Ascending aorta (tissue), 2 donors: ENCODE data around the gene SLC9A9. TPM values are rescaled to one million over a fixed set of nuclear protein-coding genes. Genes with fewer than 3 reads are reported as not detected.

Experiments used
- DNase-seq, 2 donors: peaks; one replicate each; pipeline ENCODE4 v3.0.0-alpha.2; 2019; ENCODE audit warnings: low spot score in 2 of 2
- H3K27ac ChIP-seq, 2 donors: fragments of 200-600 bp; sonication (generic); one replicate each; pipeline ENCODE4 v1.5.1; 2016 to 2017; ENCODE audit warnings: mild to moderate bottlenecking in 1 of 2
- H3K27me3 ChIP-seq: fragments of 200-600 bp; sonication (generic); one replicate; pipeline ENCODE4 v1.5.1; 2017
- H3K36me3 ChIP-seq, 2 donors: fragments of 200-600 bp; sonication (generic); one replicate each; pipeline ENCODE4 v1.5.1; 2016
- H3K4me1 ChIP-seq, 2 donors: fragments of 200-600 bp; sonication (generic); one replicate each; pipeline ENCODE4 v1.5.1; 2016 to 2017; ENCODE audit warnings: mild to moderate bottlenecking in 1 of 2
- H3K4me3 ChIP-seq, 2 donors: fragments of 200-600 bp; sonication (generic); one replicate each; pipeline ENCODE4 v1.5.1; 2016 to 2017; ENCODE audit warnings: mild to moderate bottlenecking in 1 of 2
- H3K9me3 ChIP-seq, 2 donors: fragments of 200-600 bp; sonication (generic); one replicate each; pipeline ENCODE4 v1.5.1; 2016
- intact Hi-C: fragments of 100-400 bp; cut with DNase I; formaldehyde crosslinking; loops from one replicate; pipeline ENCODE4 v1.15.1; 2023
- total RNA-seq: library from RNA; depleted of rRNA; stranded (reverse); fragments of >200 nt; gene quantifications from one replicate; pipeline ENCODE4 v1.1.0, GENCODE V29; 2016
- TF ChIP-seq, protein P1 (sequence below), 3 experiments: fragments of 200-600 bp in 2 of 3; fragments of 450-650 bp in 1 of 3; sonication (generic) in 2 of 3; IDR thresholded peaks; one replicate each; pipeline ENCODE4 v1.5.1; 2016 to 2019; ENCODE audit warnings: antibody characterized with exemption in 3 of 3, mild to moderate bottlenecking in 1 of 3, moderate library complexity in 1 of 3

Gene SLC9A9
- total RNA-seq, 1 donor from 2014 or later = 63.4 TPM

DNA sequence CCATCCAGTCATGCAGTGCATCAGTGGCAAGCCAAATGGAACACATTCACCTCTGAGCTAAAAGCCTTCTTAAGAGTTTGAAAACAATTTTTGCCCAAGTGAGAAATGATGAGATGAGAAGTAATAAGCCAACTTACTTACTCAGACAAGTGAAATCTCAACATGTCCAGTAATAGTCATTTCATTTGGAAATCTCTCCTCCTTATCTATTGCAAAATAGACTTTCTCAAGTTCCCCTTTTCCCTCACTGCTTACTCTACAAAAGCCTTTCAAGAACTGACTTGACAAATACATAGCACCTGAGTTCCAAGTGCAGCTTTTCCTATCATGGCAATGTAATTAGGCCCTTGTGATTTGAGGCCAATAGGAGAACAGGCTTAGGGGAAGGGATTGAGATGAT, 282.3 kb downstream of the SLC9A9 start:
- Histone ChIP-seq H3K9me3 (no peaks in the 10 kb centered on the region), H3K27me3 (no peaks in the 10 kb centered on the region), H3K36me3 (no peaks in the 10 kb centered on the region)

DNA sequence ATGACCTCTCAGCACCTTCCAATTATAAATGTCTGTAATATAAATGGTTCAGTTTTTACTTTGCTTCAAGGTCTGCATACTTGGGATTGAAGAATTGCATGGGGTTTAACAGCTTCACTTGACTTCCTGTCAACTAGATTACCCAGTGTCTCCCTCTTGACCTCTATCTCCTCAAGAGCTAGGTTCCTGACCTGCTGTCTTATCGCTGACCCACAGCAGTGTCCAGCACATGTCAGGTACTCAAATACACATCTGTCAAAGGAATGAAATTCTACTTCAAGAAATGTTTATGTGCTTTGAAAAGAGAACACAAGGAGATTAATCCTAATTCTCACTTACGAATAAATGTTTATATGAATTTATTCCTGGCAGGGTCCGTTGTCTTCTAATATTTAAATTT, 284.5 kb downstream of the SLC9A9 start:
- TF ChIP-seq, protein P1, sequence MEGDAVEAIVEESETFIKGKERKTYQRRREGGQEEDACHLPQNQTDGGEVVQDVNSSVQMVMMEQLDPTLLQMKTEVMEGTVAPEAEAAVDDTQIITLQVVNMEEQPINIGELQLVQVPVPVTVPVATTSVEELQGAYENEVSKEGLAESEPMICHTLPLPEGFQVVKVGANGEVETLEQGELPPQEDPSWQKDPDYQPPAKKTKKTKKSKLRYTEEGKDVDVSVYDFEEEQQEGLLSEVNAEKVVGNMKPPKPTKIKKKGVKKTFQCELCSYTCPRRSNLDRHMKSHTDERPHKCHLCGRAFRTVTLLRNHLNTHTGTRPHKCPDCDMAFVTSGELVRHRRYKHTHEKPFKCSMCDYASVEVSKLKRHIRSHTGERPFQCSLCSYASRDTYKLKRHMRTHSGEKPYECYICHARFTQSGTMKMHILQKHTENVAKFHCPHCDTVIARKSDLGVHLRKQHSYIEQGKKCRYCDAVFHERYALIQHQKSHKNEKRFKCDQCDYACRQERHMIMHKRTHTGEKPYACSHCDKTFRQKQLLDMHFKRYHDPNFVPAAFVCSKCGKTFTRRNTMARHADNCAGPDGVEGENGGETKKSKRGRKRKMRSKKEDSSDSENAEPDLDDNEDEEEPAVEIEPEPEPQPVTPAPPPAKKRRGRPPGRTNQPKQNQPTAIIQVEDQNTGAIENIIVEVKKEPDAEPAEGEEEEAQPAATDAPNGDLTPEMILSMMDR (IDR thresholded peaks at IDR 0.05) = no peak
- no peaks in the 10 kb centered on the region for H3K9me3 ChIP-seq
- intact Hi-C loops = no loop called here
- DNase-seq = no peak
- no peaks in the 10 kb centered on the region for H3K36me3 ChIP-seq
- no peaks in the 10 kb centered on the region for H3K27me3 ChIP-seq
- no peaks in the 10 kb centered on the region for H3K4me1 ChIP-seq
- H3K4me3 ChIP-seq = no peak overlapping the region
- H3K27ac ChIP-seq = no peak overlapping the region

More for the DNA sequence above, 282.3 kb downstream of the SLC9A9 start:
- intact Hi-C loops = no loop called here
- DNase-seq = no peak
- Histone ChIP-seq H3K4me3 (no peak overlapping the region), H3K4me1 (no peaks in the 10 kb centered on the region), H3K27ac (no peak overlapping the region)
- TF ChIP-seq, protein P1 (IDR thresholded peaks at IDR 0.05) = no peak

DNA sequence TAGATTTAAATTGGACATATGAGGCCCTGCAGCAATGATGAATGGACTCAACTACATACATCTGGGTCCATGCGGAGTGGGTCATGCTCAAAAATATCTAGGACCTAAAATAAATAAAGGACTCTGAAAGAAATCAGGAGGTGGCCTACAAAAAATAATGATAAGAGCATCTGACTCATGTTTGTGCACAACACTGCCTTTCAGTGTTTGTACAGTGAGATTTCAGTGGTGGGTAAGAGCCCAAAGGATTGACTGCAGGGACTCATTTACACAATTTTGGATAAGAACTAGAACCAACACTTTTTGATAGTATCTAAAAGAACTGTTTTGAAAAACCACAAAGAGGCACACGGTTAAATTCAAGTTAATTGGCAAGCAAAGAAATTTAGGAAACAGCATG, 285.5 kb downstream of the SLC9A9 start:
- Histone ChIP-seq H3K4me1 (no peaks in the 10 kb centered on the region), H3K27ac (no peak overlapping the region), H3K4me3 (no peak overlapping the region), H3K27me3 (no peaks in the 10 kb centered on the region), H3K9me3 (no peaks in the 10 kb centered on the region), H3K36me3 (no peaks in the 10 kb centered on the region)
- intact Hi-C loops = no loop called here
- no peak for DNase-seq
- TF ChIP-seq, protein P1 (IDR thresholded peaks at IDR 0.05) = no peak

DNA sequence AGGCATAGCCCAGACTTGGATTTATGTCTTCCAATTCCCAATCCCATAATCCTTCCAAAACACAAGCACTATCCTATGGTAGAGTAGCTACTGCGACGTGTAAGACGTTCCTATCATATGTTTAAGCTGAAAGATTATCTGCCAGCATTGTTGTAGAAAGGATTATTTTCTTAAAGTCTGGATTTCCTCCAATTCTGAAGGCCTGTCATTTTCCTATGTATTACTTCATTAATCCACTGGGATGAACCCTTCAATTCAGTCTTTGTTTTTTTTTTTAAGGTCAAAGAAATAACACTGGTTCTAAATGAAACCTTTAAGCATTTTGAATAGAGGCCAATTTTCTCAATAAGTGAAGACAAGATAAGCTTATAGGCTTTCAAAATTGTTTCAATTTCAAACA, 289.0 kb downstream of the SLC9A9 start:
- TF ChIP-seq, protein P1 (IDR thresholded peaks at IDR 0.05) = no peak
- H3K36me3 ChIP-seq = no peaks in the 10 kb centered on the region
- no peaks in the 10 kb centered on the region for H3K27me3 ChIP-seq
- no peak overlapping the region for H3K4me3 ChIP-seq
- DNase-seq = no peak
- no peaks in the 10 kb centered on the region for H3K4me1 ChIP-seq
- H3K9me3 ChIP-seq = no peaks in the 10 kb centered on the region
- intact Hi-C loops = no loop called here
- H3K27ac ChIP-seq = no peak overlapping the region

DNA sequence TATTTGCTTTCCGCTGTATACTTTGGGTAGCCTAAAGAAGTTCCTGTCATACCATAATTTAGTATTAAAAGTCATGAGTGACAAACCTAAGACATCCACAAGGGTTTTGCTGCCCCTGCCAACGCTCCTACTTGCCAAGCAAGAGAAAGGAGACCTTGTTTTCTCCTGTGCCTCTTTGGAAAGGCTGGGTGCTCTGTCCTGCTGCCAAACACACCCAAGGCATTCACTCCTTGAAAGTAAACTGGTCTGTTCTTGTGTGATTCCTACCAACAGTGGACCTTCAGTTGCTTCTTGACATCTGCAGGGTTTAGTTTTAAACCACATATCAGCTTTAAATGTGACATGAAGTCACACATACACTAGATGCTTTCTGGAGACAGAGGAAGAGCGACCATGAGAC, 295.4 kb downstream of the SLC9A9 start:
- no peaks in the 10 kb centered on the region for H3K27me3 ChIP-seq
- peaks cover 7 to 11% of the 10 kb centered on the region in 2 donors for H3K36me3 ChIP-seq
- no peaks in the 10 kb centered on the region for H3K4me1 ChIP-seq
- no peak overlapping the region for H3K27ac ChIP-seq
- H3K9me3 ChIP-seq = no peaks in the 10 kb centered on the region
- TF ChIP-seq, protein P1 (IDR thresholded peaks at IDR 0.05) = no peak
- no peak for DNase-seq
- intact Hi-C loops = no loop called here
- no peak overlapping the region for H3K4me3 ChIP-seq

DNA sequence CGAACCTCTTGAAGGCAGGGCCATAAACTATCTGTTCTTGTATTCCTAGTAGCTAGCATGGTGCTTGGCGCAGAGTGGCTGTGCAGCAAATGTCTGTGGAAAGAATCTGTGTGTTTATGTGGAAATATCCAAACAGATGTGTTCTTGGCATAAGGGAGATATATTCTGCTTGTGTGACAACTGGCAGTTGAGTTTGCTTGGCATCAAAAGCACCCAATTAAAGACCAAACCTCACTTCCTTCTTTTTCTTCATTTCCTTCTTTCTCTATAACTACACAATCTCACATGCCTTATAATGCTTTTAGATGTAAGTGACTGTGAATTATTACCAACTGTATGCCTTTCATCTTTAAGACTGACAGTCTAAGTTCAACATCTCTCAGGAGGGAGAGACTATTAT, 296.5 kb downstream of the SLC9A9 start:
- intact Hi-C loops = no loop called here
- no peaks in the 10 kb centered on the region for H3K9me3 ChIP-seq
- no peaks in the 10 kb centered on the region for H3K4me1 ChIP-seq
- DNase-seq = no peak
- H3K27ac ChIP-seq = no peak overlapping the region
- no peaks in the 10 kb centered on the region for H3K27me3 ChIP-seq
- no peak overlapping the region for H3K4me3 ChIP-seq
- TF ChIP-seq, protein P1 (IDR thresholded peaks at IDR 0.05) = no peak
- H3K36me3 ChIP-seq = peaks cover 7 to 13% of the 10 kb centered on the region in 2 donors
